Measurements from ENCODE around the gene ADAMTS16.

GRCh38 chr5:5146530-5147160 lies 6.5 kb downstream of the ADAMTS16 start:
- no peak for TF ChIP-seq CTCF (conservative IDR thresholded peaks at IDR 0.05; ENCODE audit: low read depth, low read length)
- TF ChIP-seq EZH2 (IDR thresholded peaks at IDR 0.05; ENCODE audit: borderline replicate concordance, low read depth, low read length, poor library complexity, severe bottlenecking): no peak
